ENCODE results near the gene LRMDA.

DNA sequence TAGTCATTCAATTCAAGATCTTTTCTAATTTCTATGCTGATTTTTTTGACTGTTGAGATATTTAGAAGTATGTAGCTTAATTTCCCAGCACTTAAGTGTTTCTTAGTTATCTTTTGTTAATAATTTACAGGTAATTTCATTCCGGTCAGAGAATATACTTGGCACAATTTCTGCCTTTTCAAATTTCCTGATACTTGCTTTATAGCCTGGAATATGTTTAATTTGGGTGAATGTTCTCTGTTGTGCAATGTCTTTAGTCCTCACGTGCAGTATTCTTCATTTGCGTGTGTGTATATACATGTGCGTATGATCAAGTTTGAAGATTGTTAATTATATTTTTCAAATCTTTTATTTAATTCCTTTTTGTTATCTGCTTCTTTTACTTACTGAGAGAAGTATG lies 989.3 kb downstream of the LRMDA start:
- no peak for TF ChIP-seq RAD21 (IDR thresholded peaks at IDR 0.05 in 1 of 2, conservative IDR thresholded peaks at IDR 0.05 in 1 of 2; ENCODE audit: low read depth in 2 of 2, low read length in 2 of 2)
- no peak for TF ChIP-seq YY1 (IDR thresholded peaks at IDR 0.05; ENCODE audit: low read depth, low read length)
- TF ChIP-seq EZH2 (IDR thresholded peaks at IDR 0.05; ENCODE audit: low read depth, low read length, severe bottlenecking), result no peak
- TF ChIP-seq, protein P1, sequence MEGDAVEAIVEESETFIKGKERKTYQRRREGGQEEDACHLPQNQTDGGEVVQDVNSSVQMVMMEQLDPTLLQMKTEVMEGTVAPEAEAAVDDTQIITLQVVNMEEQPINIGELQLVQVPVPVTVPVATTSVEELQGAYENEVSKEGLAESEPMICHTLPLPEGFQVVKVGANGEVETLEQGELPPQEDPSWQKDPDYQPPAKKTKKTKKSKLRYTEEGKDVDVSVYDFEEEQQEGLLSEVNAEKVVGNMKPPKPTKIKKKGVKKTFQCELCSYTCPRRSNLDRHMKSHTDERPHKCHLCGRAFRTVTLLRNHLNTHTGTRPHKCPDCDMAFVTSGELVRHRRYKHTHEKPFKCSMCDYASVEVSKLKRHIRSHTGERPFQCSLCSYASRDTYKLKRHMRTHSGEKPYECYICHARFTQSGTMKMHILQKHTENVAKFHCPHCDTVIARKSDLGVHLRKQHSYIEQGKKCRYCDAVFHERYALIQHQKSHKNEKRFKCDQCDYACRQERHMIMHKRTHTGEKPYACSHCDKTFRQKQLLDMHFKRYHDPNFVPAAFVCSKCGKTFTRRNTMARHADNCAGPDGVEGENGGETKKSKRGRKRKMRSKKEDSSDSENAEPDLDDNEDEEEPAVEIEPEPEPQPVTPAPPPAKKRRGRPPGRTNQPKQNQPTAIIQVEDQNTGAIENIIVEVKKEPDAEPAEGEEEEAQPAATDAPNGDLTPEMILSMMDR (IDR thresholded peaks at IDR 0.05; ENCODE audit: control extremely low read depth in 1 of 3, insufficient read depth in 1 of 3, low read depth in 1 of 3, low read length in 3 of 3), result no peak
- TF ChIP-seq CHD2 (IDR thresholded peaks at IDR 0.05; ENCODE audit: low read length), result no peak
- TF ChIP-seq CEBPB (IDR thresholded peaks at IDR 0.05; ENCODE audit: low read depth, low read length), result no peak
- TF ChIP-seq ZNF274 (IDR thresholded peaks at IDR 0.05; ENCODE audit: borderline replicate concordance, extremely low read depth, low read length), result no peak
- TF ChIP-seq SIRT6 (IDR thresholded peaks at IDR 0.05; ENCODE audit: low read length), result no peak
- no peak for TF ChIP-seq CREB1 (IDR thresholded peaks at IDR 0.05)
- no peak for TF ChIP-seq RFX5 (IDR thresholded peaks at IDR 0.05; ENCODE audit: borderline replicate concordance, low read depth, low read length)
